Subcutaneous adipose tissue (tissue), 4 donors: Measurements from ENCODE around the gene KLHDC10. TPM values are rescaled to one million over a fixed set of nuclear protein-coding genes. Genes with fewer than 3 reads are reported as not detected.

Source experiments
- total RNA-seq, 4 donors: library from RNA; depleted of rRNA; stranded (reverse); fragments of >200 nt; gene quantifications; one replicate each; pipeline ENCODE4 v1.1.0, GENCODE V29; 2016
- TF ChIP-seq, protein P1 (sequence below): fragments of 450-650 bp; IDR thresholded peaks from one replicate; pipeline ENCODE4 v1.5.1; 2016; ENCODE audit warnings: low read depth, mild to moderate bottlenecking, control low read depth, antibody characterized with exemption, moderate library complexity

Gene KLHDC10
- total RNA-seq, 4 donors from 2014 or later: 18.9 to 29.3 (median 25.1) TPM

DNA sequence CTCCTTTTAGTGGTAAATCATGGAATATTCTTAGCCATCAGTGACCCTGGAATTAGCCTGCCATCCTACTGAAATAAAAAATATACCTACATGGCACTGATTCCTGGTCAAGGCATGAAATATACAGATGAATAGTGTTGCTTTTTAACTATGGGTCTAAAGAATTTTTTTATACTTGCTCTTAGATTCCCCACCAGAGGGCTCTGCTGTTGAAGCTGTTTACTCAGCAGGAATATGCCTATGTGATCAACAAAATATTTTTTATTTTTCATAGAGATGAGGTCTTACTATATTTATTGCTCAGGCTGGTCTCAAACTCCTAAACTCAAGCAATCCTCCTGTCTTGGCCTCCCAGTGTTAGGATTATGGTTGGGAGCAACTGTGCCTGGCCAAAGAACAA, 32.6 kb upstream of the KLHDC10 start:
- TF ChIP-seq, protein P1, sequence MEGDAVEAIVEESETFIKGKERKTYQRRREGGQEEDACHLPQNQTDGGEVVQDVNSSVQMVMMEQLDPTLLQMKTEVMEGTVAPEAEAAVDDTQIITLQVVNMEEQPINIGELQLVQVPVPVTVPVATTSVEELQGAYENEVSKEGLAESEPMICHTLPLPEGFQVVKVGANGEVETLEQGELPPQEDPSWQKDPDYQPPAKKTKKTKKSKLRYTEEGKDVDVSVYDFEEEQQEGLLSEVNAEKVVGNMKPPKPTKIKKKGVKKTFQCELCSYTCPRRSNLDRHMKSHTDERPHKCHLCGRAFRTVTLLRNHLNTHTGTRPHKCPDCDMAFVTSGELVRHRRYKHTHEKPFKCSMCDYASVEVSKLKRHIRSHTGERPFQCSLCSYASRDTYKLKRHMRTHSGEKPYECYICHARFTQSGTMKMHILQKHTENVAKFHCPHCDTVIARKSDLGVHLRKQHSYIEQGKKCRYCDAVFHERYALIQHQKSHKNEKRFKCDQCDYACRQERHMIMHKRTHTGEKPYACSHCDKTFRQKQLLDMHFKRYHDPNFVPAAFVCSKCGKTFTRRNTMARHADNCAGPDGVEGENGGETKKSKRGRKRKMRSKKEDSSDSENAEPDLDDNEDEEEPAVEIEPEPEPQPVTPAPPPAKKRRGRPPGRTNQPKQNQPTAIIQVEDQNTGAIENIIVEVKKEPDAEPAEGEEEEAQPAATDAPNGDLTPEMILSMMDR: no peak

GRCh38 chr7:130040576-130040975, 29.8 kb upstream of the KLHDC10 start:
- TF ChIP-seq, protein P1: no peak

DNA sequence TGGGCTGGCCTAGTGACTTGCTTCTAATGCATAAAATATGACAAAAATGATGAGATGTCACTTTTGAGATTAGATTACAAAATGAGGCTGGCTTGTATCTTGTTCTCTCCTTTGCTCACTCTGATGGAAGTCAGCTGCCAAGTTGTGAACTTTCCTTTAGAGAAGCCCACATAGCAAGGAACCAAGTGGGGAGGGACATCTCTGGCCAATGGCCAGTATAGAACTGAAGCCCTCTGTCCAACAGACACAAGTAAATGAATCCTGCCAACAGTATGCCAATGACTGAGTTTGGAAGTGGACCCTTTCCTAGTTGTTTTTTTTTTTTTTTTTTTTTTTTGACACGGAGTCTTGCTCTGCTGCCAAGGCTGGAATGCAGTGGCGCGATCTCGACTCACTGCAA, 22.5 kb upstream of the KLHDC10 start:
- TF ChIP-seq, protein P1: no peak

DNA sequence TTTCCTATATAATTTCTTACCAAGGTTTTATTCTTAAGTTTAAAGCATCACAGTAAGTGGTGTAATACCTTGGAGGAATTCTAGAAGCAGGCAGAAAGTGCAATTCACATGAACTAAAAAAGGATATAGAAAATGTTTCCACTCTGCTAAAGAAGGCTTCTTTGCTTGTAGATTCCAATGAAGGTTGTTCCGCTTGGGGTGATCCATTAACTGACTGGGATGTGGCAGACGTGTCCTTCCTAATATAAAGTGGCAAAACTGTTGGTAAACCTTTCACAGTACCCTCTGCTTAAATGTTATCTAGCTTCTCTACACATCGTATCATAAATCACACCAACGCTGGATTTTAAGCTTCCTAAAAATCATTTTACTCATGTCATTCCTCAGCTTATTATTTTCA, 21.4 kb upstream of the KLHDC10 start:
- TF ChIP-seq, protein P1: no peak

DNA sequence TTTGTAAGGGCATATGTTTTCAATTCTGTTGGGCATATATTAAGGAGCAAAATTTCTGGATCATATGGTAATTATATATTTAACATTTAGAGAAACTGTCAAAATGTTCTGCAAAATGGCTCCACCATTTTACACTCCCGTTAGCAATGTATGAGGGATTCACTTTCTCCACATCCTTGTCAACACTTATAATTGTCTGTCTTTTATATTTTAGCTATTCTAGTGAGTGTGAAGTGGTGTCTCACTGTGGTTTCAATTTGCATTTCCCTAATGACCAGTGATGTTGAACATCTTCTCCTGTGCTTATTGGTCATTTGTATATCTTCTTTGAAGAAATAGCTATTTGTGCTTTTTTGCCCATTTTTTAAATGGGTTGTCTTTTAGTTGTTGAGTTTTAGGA, 8.1 kb upstream of the KLHDC10 start:
- TF ChIP-seq, protein P1: no peak

DNA sequence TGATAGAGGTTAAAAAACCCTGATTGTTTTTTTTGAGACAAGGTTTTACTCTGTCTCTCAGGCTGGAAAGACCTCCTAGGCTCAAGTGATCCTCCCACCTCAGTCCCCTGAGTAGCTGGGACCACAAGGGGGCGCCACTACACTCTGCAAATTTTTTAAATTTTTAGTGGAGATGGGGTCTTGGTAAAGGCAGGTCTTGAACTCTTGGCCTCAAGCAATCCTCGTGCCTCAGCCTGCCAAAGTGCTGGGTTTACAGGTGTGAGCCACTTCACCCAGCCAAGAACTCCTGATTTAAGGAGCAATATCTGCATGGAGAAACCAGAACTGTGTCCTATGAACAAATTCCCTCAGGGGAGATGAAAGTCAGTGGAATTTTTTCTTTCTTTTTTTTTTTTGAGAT, 7.3 kb upstream of the KLHDC10 start:
- TF ChIP-seq, protein P1: no peak

DNA sequence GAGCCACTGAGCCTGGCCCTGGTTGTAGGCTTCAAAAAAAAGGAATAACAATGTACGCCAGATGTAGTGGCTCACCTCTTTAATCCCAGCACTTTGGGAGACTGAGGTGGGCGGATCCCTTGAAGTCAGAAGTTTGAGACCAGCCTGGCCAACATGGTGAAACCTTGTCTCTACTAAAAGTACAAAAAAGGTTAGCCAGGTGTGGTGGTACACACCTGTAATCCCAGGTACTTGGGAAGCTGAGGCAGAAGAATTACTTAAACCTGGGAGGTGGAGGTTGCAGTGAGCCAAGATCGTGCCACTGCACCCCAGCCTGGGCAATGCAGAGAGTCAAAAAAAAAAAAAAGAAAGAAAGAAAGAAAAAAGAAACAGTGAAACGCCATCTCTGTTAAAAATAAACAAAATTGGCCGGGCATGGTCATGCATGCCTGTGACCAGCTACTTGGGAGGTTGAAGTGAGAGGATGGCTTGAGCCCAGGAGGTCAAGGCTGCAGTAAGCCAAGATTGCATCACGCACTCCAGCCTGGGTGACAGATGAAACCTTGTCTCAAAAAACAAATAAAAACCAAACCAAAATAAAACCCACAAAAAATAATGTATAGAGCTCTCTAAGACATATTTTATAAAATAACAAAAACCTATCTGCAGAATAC, 4.7 kb upstream of the KLHDC10 start:
- TF ChIP-seq, protein P1: no peak
